Measurements from ENCODE around the gene SCUBE3. TPM values are rescaled to one million over a fixed set of nuclear protein-coding genes. Genes with fewer than 3 reads are reported as not detected.

SCUBE3 gene
- total and polyA plus RNA-seq, 2 of the 8 experiments (the other 6 are each of a cell fraction or from before 2014, with no cell fraction given), result 0.80 to 1.0 TPM

Other genes with a start within 250 kb of the SCUBE3 start
- not detected in 2 replicates for gene TCP11, start 72.6 kb upstream of the SCUBE3 start, total RNA-seq (2021; fragmentation: NEBNext Ultra II Directional; extraction: Animal tissue kit (Norgen Biotek cat#: 25700))
- 0.11 and 0.22 TPM in 2 replicates for gene TCP11, start 72.6 kb upstream of the SCUBE3 start, polyA plus RNA-seq (2011; rRNA removed)
- 17.9 and 18.3 TPM in 2 replicates for gene ZNF76, start 45.8 kb downstream of the SCUBE3 start, total RNA-seq (2021; fragmentation: NEBNext Ultra II Directional; extraction: Animal tissue kit (Norgen Biotek cat#: 25700))
- 23.9 and 27.2 TPM in 2 replicates for gene ZNF76, start 45.8 kb downstream of the SCUBE3 start, polyA plus RNA-seq (2011; rRNA removed)
- 4.1 and 4.5 TPM in 2 replicates for gene DEF6, start 83.9 kb downstream of the SCUBE3 start, total RNA-seq (2021; fragmentation: NEBNext Ultra II Directional; extraction: Animal tissue kit (Norgen Biotek cat#: 25700))
- gene DEF6, start 83.9 kb downstream of the SCUBE3 start, polyA plus RNA-seq (2011; rRNA removed), result 3.3 and 4.8 TPM in 2 replicates
- gene PPARD, start 128.6 kb downstream of the SCUBE3 start, total RNA-seq (2021; fragmentation: NEBNext Ultra II Directional; extraction: Animal tissue kit (Norgen Biotek cat#: 25700)), result 14.9 and 16.9 TPM in 2 replicates
- gene PPARD, start 128.6 kb downstream of the SCUBE3 start, polyA plus RNA-seq (2011; rRNA removed), result 14.6 and 18.9 TPM in 2 replicates
- 16.1 and 16.4 TPM in 2 replicates for gene FANCE, start 238.4 kb downstream of the SCUBE3 start, total RNA-seq (2021; fragmentation: NEBNext Ultra II Directional; extraction: Animal tissue kit (Norgen Biotek cat#: 25700))
- gene FANCE, start 238.4 kb downstream of the SCUBE3 start, polyA plus RNA-seq (2011; rRNA removed), result 17.0 and 19.2 TPM in 2 replicates

Data from H1 (cell line).